IMR-90 (cell line): Measurements from ENCODE around the gene ZBTB25. TPM values are rescaled to one million over a fixed set of nuclear protein-coding genes. Genes with fewer than 3 reads are reported as not detected.

Source experiments
- ATAC-seq: fragments of 200-7000 bp; cut with Tn5 transposase; 2 replicates; pipeline ENCODE4 v1.9.1; 2020; ENCODE audit warnings: low read depth, mild to moderate bottlenecking, moderate library complexity
- BruUV-seq: library from RNA; stranded (reverse); fragments of 400-500 nt; replicated peaks from 2 replicates; lab custom pipeline; 2021; lab: Mats Ljungman, UMichigan
- CTCF ChIA-PET: fragments of 300-600 bp; formaldehyde crosslinking; extraction: SDS; loops from one replicate; lab custom pipeline; 2021; ENCODE audit warnings: antibody characterized with exemption; lab: Yijun Ruan, JAX
- POLR2A ChIA-PET: fragments of 300-600 bp; sonication (Branson Sonifier 250); formaldehyde crosslinking; loops from one replicate; lab custom pipeline; 2022; ENCODE audit warnings: antibody characterized with exemption; ENCODE audit not compliant: unreplicated experiment; lab: Charles Lee
- DNase-seq: peaks from one replicate; pipeline ENCODE4 v3.0.0; 2013
- H2AFZ ChIP-seq: replicated peaks from 2 replicates; pipeline ENCODE3; 2013; ENCODE audit warnings: low read length, mild to moderate bottlenecking; ENCODE audit not compliant: poor library complexity
- H2AK5ac ChIP-seq: 2 replicates; pipeline ENCODE4 v1.6.1; 2013; ENCODE audit warnings: low read depth, low read length, inconsistent platforms
- H2AK9ac ChIP-seq: replicated peaks from 2 replicates; pipeline ENCODE3; 2013; ENCODE audit warnings: mild to moderate bottlenecking, low read depth, low read length, moderate library complexity; ENCODE audit not compliant: poor library complexity
- H2BK120ac ChIP-seq: 2 replicates; pipeline ENCODE4 v1.6.1; 2013; ENCODE audit warnings: low read depth, low read length, inconsistent platforms
- H2BK15ac ChIP-seq: 3 replicates; pipeline ENCODE4 v1.6.1; 2013; ENCODE audit warnings: low read depth, low read length, inconsistent platforms
- H2BK20ac ChIP-seq: 2 replicates; pipeline ENCODE4 v1.6.1; 2013; ENCODE audit warnings: low read depth, mild to moderate bottlenecking, inconsistent platforms, low read length, moderate library complexity
- H2BK5ac ChIP-seq: 2 replicates; pipeline ENCODE4 v1.6.1; 2013; ENCODE audit warnings: mild to moderate bottlenecking, low read depth, low read length, inconsistent platforms; ENCODE audit not compliant: poor library complexity, severe bottlenecking
- H3K14ac ChIP-seq: replicated peaks from 2 replicates; pipeline ENCODE4 v1.6.1; 2013; ENCODE audit warnings: low read depth, low read length, inconsistent platforms
- H3K18ac ChIP-seq: 2 replicates; pipeline ENCODE4 v1.6.1; 2013; ENCODE audit warnings: low read depth, low read length, control low read depth
- H3K23ac ChIP-seq: 2 replicates; pipeline ENCODE4 v1.6.1; 2013; ENCODE audit warnings: low read depth, low read length, inconsistent platforms
- H3K27ac ChIP-seq: 2 replicates; pipeline ENCODE4 v1.5.1; 2013; ENCODE audit warnings: mild to moderate bottlenecking, control low read depth, low read length; ENCODE audit not compliant: insufficient read depth
- H3K27me3 ChIP-seq: 2 replicates; pipeline ENCODE4 v1.6.1; 2013; ENCODE audit warnings: low read length; ENCODE audit not compliant: control insufficient read depth, insufficient read depth
- H3K36me3 ChIP-seq: 2 replicates; pipeline ENCODE4 v1.6.1; 2013; ENCODE audit warnings: low read length, mixed read lengths; ENCODE audit not compliant: control insufficient read depth, insufficient read depth
- H3K4ac ChIP-seq: 2 replicates; pipeline ENCODE4 v1.6.1; 2013; ENCODE audit warnings: low read depth, low read length, inconsistent platforms
- H3K4me1 ChIP-seq: 2 replicates; pipeline ENCODE4 v1.6.1; 2013; ENCODE audit warnings: low read length, mixed read lengths; ENCODE audit not compliant: control insufficient read depth, insufficient read depth
- H3K4me2 ChIP-seq: 2 replicates; pipeline ENCODE4 v1.6.1; 2013; ENCODE audit warnings: low read depth, mild to moderate bottlenecking, control low read depth, low read length, moderate library complexity
- H3K4me3 ChIP-seq: 2 replicates; pipeline ENCODE4 v1.5.1; 2013; ENCODE audit warnings: low read depth, mild to moderate bottlenecking, control low read depth, low read length, moderate library complexity; ENCODE audit not compliant: insufficient read depth
- H3K56ac ChIP-seq: 2 replicates; pipeline ENCODE4 v1.6.1; 2013; ENCODE audit warnings: low read length, inconsistent platforms; ENCODE audit not compliant: insufficient read depth; ENCODE audit errors: extremely low read depth
- H3K79me1 ChIP-seq, 2 experiments: 2 replicates each; pipeline ENCODE4 v1.6.1; 2013; ENCODE audit warnings: low read length in 2 of 2, inconsistent platforms in 1 of 2, low read depth in 1 of 2
- H3K9ac ChIP-seq: 2 replicates; pipeline ENCODE4 v1.6.1; 2013; ENCODE audit warnings: low read depth, low read length, control low read depth
- H3K9me1 ChIP-seq: 2 replicates; pipeline ENCODE4 v1.6.1; 2013; ENCODE audit warnings: low read length, inconsistent platforms; ENCODE audit not compliant: insufficient read depth
- H3K9me3 ChIP-seq: 2 replicates; pipeline ENCODE4 v1.6.1; 2013; ENCODE audit warnings: low read length; ENCODE audit not compliant: control insufficient read depth, insufficient read depth
- H4K20me1 ChIP-seq: 2 replicates; pipeline ENCODE4 v1.6.1; 2013; ENCODE audit warnings: low read length, inconsistent platforms; ENCODE audit not compliant: insufficient read depth
- H4K5ac ChIP-seq: 2 replicates; pipeline ENCODE4 v1.6.1; 2013; ENCODE audit warnings: mild to moderate bottlenecking, low read depth, low read length, control low read depth
- H4K8ac ChIP-seq, 2 experiments: 2 replicates each; pipeline ENCODE4 v1.6.1; 2013; ENCODE audit warnings: low read depth in 2 of 2, low read length in 2 of 2, control low read depth in 1 of 2, inconsistent platforms in 1 of 2
- H4K91ac ChIP-seq: 2 replicates; pipeline ENCODE4 v1.6.1; 2013; ENCODE audit warnings: low read depth, low read length, inconsistent platforms; ENCODE audit not compliant: insufficient read depth
- FOS ChIP-seq: fragments of 150-350 bp; IDR thresholded peaks from 2 replicates; pipeline ENCODE4 v1.6.1; 2016; ENCODE audit warnings: low read depth, low read length
- POLR2A ChIP-seq: IDR thresholded peaks from 2 replicates; pipeline ENCODE4 v1.6.1; 2012; ENCODE audit warnings: mild to moderate bottlenecking, low read depth, low read length
- WGBS, 2 experiments: methylation state at CpG; one replicate each; pipeline versions ENCODE4 v1.1.5 to v1.1.7; 2013; ENCODE audit warnings: missing lambda C conversion rate in 2 of 2; ENCODE audit not compliant: insufficient read length in 1 of 2; ENCODE audit errors: extremely low coverage in 2 of 2; 5-methylcytosine and 5-hydroxymethylcytosine counted together
- dilution Hi-C: fragments of 300-500 bp; cut with HindIII; formaldehyde crosslinking; loops from one replicate; pipeline ENCODE4 v1.14.3; 2018; ENCODE audit warnings: low sequenced_read_pairs; ENCODE audit not compliant: unreplicated experiment
- in situ Hi-C: fragments of 300-500 bp; cut with MboI; formaldehyde crosslinking; loops from 3 replicates; pipeline ENCODE4 v1.14.3; 2019; ENCODE audit warnings: low sequenced_read_pairs, inconsistent platforms, mixed read lengths
- intact Hi-C: fragments of 100-400 bp; cut with micrococcal nuclease; formaldehyde crosslinking; loops from 2 replicates; pipeline ENCODE4 v1.10.0; 2022
- polyA plus RNA-seq, 3 experiments: library from polyadenylated mRNA; depleted of rRNA; stranded (reverse); fragments of >200 nt; gene quantifications; 2 replicates each; pipeline ENCODE4 v1.2.3, GENCODE V29; 2012; ENCODE audit warnings: low replicate concordance in 1 of 3
- total RNA-seq: library from RNA; depleted of rRNA; stranded (reverse); fragments of >200 nt; gene quantifications from 2 replicates; pipeline ENCODE4 v1.2.3, GENCODE V29; 2012

The ZBTB25 gene
- total and polyA plus RNA-seq, 2 of the 4 experiments (the other 2 are of a cell fraction) = 4.4 to 6.6 TPM

GRCh38 chr14:64522591-64523355 lies 19.1 kb upstream of the ZBTB25 start:
- H4K8ac ChIP-seq = no peak overlapping the region
- no peaks in the 10 kb centered on the region for H3K9me3 ChIP-seq
- TF ChIP-seq FOS (no peak), POLR2A (no peak)
- H3K56ac ChIP-seq = no peak overlapping the region
- H3K4me3 ChIP-seq = no peak overlapping the region
- no peak overlapping the region for H3K18ac ChIP-seq
- no peak overlapping the region for H4K5ac ChIP-seq
- no peak overlapping the region for H3K9ac ChIP-seq
- peaks cover 22% of the 10 kb centered on the region for H3K36me3 ChIP-seq
- no peak for ATAC-seq
- no peak overlapping the region for H3K4me2 ChIP-seq
- no peak overlapping the region for H3K4ac ChIP-seq
- H4K91ac ChIP-seq = no peak overlapping the region
- peaks cover 32 to 56% of the 10 kb centered on the region in 2 experiments for H3K79me1 ChIP-seq
- no peak overlapping the region for H2BK5ac ChIP-seq
- no peak overlapping the region for H3K23ac ChIP-seq
- in situ Hi-C loops = no loop called here
- no peak overlapping the region for H3K27ac ChIP-seq
- H2BK15ac ChIP-seq = no peak overlapping the region
- H2AK5ac ChIP-seq = no peak overlapping the region
- dilution Hi-C loops = no loop called here
- H2BK120ac ChIP-seq = no peak overlapping the region
- BruUV-seq = no TSS peak
- H3K4me1 ChIP-seq = peaks cover 3% of the 10 kb centered on the region; the same call in 1 of the 2 replicates
- no peaks in the 10 kb centered on the region for H3K27me3 ChIP-seq
- intact Hi-C loops = no loop called here
- H3K9me1 ChIP-seq = peaks cover 9% of the 10 kb centered on the region
- ChIA-PET POLR2A (no interaction called here), CTCF (interaction anchor here (2.8 kb wide), 1 partner anchor 12 kb away, joined by 8 read pairs; no protein-coding TSS in a partner anchor)
- no peak overlapping the region for H2AFZ ChIP-seq
- H2BK20ac ChIP-seq = no peak overlapping the region
- no peak overlapping the region for H2AK9ac ChIP-seq
- H4K20me1 ChIP-seq = peaks cover 52% of the 10 kb centered on the region
- DNase-seq = no peak
- no peak overlapping the region for H3K14ac ChIP-seq
- WGBS, 2 experiments = no CpG with 5 or more reads among the region's 9 CpGs
